Glomerular visceral epithelial cell (primary cell): Measurements from ENCODE around the gene GIPC2.
"Not testable (repeated sequence)": the region's sequence is repeated elsewhere in the genome, so short reads cannot be mapped to it uniquely, and the experiment has no call there.

Source experiments
- DNase-seq: peaks from one replicate; pipeline ENCODE4 v3.0.0-alpha.2; 2016; ENCODE audit errors: extremely low spot score

GIPC2 gene

DNA sequence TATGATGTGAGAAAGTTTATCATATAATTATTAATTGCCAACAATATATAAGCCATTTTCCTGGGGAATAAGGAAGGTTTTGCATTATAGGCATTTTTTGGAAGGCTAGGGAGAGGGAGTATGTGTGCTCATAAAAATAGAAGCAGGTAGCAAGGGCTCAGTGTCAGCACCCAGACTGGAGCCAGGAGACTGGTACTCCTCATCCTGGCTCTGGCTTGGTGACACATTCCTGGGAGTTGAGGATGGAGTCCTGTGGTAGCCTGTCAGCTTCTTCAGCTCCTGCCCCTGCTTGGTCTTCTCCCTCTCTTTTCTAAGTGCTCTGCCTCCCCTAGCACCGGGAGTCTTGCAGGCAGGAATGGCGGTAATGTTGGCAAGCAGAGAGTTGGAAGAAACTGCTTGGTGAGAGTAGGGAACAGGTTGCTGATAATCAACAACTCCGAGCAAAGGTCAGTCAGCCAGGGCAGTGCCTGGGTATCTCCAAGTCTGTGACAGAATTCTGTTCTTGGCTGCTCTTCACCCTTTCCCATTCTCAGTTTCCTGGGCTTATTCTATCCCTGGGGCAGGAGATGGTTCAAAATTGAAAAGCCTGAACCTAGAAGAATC lies 23.0 kb downstream of the GIPC2 start:
- DNase-seq = no peak

GRCh38 chr1:78069784-78070183 lies 24.0 kb downstream of the GIPC2 start:
- DNase-seq = no peak

DNA sequence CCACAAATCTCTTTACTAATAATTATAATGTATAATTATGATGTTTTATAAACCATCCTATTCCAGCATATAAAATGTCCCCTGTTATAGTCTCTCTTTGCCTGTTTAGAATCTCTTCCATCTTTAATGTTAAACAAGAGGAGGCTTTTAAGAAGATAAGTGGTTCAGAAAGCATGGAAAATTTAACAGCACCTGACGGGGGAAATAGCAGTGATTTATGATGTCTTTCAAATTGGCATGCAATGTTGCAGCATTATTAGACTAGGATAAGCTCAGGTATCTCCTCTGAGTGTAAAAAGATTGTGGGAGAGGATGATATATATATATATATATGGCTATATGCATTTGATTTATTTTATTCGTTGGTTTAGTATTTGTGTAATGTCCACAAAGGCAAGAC lies 24.4 kb downstream of the GIPC2 start:
- no peak for DNase-seq

- DNase-seq = peak; percentile 53
Observed at GRCh38 chr1:78070758-78071157, 25.0 kb downstream of the GIPC2 start.

GRCh38 chr1:78071696-78072095 lies 25.9 kb downstream of the GIPC2 start:
- no peak for DNase-seq

DNA sequence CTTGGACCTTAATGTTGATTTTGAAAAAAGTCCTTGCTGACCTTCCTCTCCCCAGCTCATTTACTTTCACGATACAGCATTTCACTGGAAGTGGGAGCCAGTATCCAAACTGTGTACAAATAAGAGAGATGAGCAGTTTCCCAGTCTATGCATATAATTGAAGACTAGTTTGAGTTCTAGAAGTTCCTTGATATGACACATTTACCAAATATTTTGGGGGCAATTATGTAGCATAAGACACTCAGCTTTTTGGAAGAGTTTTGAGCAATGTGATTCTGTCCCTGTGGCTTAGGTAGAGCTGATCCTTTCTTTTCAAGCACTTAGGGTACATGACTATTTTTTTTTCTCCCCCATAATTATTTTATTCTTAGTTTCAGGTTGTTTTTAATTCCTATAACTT lies 26.4 kb downstream of the GIPC2 start:
- DNase-seq = no peak

DNA sequence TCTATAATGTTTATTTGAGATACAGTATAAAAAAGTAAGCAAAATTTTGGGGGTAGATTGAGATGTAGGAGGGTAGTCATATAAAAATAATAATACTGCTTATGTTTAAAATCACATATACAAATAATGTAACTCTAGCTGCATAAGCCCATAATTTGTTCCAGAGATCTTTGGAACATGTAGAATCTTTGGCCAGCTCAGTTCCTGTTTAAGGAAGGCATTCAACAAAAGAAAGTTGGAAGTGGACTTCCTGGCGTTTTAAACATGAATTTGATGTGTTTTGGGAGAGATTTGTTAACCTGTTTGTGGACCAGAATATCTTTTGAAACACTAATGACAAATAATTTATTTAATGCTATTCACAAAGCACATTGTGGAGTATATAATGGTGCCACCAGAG lies 27.7 kb downstream of the GIPC2 start:
- no peak for DNase-seq

- no peak for DNase-seq
Observed at GRCh38 chr1:78075621-78076020, 29.9 kb downstream of the GIPC2 start.

DNA sequence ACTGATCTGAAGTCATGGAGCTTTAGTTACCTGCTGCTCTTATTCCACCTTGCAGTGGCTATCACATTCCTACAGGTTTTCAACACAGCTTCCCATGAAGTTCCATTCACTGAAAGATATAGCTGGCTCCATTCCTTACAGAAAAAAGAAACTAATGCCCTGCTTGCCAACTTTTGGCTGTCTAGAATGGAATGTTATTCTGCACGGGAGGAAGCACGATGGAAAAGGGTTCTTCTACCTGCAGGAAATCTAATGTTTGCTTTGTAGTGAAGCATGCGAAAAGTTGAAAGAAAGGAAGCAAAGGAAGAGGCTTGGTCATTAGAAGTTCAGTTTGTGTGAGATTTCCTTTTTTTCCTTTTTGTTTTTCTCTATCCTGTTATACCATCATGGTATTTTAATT lies 32.6 kb downstream of the GIPC2 start:
- DNase-seq = no peak

DNA sequence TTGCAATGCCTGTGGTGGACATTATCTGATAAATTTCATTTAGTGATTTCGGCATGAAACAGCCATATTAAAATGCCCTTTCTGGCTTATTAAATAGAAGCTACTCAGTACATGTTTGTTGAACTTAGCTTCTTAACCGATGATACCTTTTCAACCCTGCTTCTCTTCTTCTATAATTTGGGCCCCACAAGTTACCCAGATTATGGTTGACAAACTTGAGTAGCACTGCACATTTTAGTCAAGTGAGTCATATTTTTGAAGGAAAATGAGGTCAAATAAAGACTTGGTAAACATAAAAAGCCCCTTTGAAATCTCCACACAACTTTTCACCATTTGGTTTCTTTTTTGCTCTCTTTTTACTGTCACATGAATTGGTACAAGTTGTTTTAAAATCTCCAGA lies 33.8 kb downstream of the GIPC2 start:
- no peak for DNase-seq

- no peak for DNase-seq
Observed at GRCh38 chr1:78080767-78081166, 35.0 kb downstream of the GIPC2 start.

GRCh38 chr1:78081980-78082860 lies 36.5 kb downstream of the GIPC2 start:
- DNase-seq = no peak

GRCh38 chr1:78084639-78085038 lies 38.9 kb downstream of the GIPC2 start:
- DNase-seq = not testable (repeated sequence)

- no peak for DNase-seq
Observed at GRCh38 chr1:78086697-78087096, 40.9 kb downstream of the GIPC2 start.

DNA sequence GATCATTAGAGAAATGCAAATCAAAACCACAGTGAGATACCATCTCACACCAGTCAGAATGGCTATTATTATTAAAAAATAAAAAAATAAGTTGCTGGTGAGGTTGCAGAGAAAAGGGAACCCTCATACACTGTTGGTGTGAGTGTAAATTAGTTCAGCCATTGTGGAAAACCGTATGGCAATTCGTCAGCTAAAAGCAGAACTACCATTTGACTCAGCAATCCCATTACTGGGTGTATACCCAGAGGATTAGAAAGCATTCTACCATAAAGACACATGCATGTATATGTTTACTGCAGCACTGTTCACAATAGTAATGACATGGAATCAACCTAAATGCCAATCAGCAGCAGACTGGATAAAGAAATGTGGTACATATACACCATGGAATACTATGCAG lies 42.2 kb downstream of the GIPC2 start:
- DNase-seq = no peak

GRCh38 chr1:78088486-78088885 lies 42.7 kb downstream of the GIPC2 start:
- DNase-seq = no peak

- no peak for DNase-seq
Observed at GRCh38 chr1:78089010-78089409, 43.2 kb downstream of the GIPC2 start.

DNA sequence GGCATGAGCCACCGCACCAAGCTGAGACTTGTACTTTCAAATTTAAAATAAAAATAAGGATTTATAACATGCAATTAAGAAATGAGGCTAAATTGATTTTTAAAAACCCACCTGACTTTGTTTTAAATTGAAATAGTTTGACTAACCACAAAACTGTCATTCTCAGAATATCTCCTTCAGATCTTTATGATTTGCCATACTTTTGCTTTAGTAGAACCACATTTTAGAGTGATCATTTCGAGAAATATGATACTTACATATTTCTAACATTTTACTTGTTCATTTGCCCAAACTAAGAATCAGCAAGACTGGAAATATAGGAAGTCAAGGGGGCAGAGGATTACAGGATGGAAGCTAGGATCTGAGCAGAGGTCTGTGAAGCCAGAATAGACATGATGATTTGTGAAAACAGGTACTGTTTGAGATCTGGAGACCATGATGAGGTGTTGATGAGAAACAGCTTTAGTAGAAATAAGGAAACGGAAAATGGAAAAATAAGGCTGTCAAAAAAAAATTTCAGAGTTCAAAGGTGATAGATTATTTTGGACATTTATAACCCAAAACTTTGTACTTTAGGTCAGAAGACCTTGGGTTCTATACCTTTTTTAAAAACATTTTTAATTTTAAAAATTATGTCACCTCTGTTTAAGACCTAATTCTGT lies 44.8 kb downstream of the GIPC2 start:
- DNase-seq = no peak

DNA sequence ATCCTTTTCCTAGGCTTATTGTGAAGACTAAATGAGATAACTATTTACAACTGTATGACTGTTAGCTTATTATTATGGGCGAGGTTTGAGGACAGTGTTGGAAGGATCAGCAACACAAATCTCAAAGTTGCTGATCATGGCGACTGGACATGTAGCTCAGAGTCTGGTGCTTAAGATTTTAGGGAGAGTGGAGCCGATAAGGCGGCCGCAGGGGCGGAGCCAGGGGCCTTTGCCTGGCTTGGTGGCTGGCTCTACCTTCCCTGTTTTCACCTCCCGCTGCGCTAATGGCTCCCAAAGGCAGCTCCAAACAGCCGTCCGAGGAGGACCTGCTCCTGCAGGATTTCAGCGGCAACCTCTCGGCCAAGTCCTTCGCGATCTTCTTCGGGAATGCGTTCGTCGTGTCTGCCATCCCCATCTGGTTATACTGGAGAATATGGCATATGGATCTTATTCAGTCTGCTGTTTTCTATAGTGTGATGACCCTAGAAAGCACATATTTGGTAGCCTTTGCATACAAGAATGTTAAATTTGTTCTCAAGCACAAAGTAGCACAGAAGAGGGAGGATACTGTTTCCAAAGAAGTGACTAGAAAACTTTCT lies 45.5 kb downstream of the GIPC2 start:
- no peak for DNase-seq

DNA sequence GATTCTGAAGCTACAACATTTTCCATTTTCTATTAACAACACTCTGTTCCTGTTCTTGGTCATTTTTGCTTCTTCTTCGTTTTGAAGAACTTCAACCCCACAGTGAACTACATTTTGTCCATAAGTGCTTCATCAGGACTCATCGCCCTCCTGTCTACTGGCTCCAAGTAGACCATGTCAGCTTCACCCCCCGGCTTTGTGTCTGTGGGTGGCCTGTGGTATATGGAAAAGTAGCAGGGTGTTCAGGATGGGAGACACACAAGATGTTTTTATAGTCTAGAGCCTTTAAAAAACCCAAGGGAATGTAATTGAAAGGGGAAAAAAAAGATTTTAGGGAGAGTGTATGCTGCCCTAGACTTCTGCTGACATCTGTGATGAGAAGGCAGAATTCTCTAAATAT lies 46.1 kb downstream of the GIPC2 start:
- DNase-seq = no peak

DNA sequence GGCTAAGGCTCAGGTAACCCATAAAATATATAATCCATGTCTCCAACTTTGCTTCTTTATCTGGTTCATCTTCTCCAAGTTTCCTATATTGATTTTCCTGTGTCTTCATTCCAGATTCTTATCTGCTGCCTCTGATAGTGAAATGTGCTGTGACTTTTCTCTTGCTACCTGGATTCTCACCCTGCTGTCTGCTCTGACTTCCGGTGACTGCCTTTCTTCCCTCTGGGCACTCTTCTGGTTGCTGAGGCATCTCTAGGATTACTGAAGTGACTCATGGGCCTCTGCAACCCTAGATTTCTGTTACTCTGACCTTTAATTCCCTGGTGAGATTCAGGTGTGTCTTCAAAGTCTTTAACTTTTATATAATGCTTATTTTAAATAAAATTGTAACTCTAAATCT lies 46.9 kb downstream of the GIPC2 start:
- DNase-seq = peak; percentile 51

DNA sequence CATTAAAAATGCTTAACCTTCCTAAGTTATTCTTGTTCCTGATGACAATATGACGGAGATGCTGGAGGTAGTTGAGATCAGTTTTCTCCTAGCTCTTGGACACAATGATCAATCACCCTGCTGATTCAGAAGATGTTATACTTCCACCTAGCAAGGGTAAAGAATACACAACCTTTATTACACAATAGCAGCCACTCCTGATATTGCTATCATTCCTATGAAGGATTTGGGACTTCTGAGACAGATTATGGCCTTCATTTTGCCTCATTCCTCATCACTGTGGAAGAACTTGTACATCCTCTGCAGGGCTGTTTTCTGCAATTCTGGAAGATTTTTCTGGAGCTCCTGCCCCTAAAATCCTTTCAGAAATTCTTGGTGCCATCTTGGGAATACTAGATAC lies 47.8 kb downstream of the GIPC2 start:
- no peak for DNase-seq

- DNase-seq = no peak
Observed at GRCh38 chr1:78094639-78095038, 48.9 kb downstream of the GIPC2 start.
